Measurements from ENCODE around the gene TNRC6C.
"Not testable (repeated sequence)": the region's sequence is repeated elsewhere in the genome, so short reads cannot be mapped to it uniquely, and the experiment has no call there.

The TNRC6C gene

GRCh38 chr17:77963441-77963840, 4.9 kb downstream of the TNRC6C start:
- peak; percentile 97 for DNase-seq

GRCh38 chr17:77965352-77965751, 6.8 kb downstream of the TNRC6C start:
- DNase-seq = no peak

- DNase-seq = peak; percentile 30
Observed at GRCh38 chr17:77966476-77966875, 8.0 kb downstream of the TNRC6C start.

- DNase-seq = no peak
Observed at GRCh38 chr17:77968788-77969187, 10.3 kb downstream of the TNRC6C start.

- DNase-seq = not testable (repeated sequence)
Observed at GRCh38 chr17:77972271-77972670, 13.8 kb downstream of the TNRC6C start.

GRCh38 chr17:77973953-77974352, 15.4 kb downstream of the TNRC6C start:
- DNase-seq = no peak

GRCh38 chr17:77974396-77974795, 15.9 kb downstream of the TNRC6C start:
- DNase-seq = no peak

GRCh38 chr17:77982430-77982829, 23.9 kb downstream of the TNRC6C start:
- not testable (repeated sequence) for DNase-seq

GRCh38 chr17:77990301-77990700, 31.8 kb downstream of the TNRC6C start:
- DNase-seq = no peak

GRCh38 chr17:77993735-77994134, 35.2 kb downstream of the TNRC6C start:
- not testable (repeated sequence) for DNase-seq

GRCh38 chr17:77995146-77995852, 36.8 kb downstream of the TNRC6C start:
- no peak for DNase-seq

GRCh38 chr17:77996256-77996655, 37.8 kb downstream of the TNRC6C start:
- no peak for DNase-seq

- peak; percentile 24 for DNase-seq
Observed at GRCh38 chr17:77999413-78000173, 41.1 kb downstream of the TNRC6C start.

GRCh38 chr17:78000341-78000740, 41.8 kb downstream of the TNRC6C start:
- DNase-seq = peak; percentile 53

- no peak for DNase-seq
Observed at GRCh38 chr17:78001182-78001581, 42.7 kb downstream of the TNRC6C start.

GRCh38 chr17:78001612-78002011, 43.1 kb downstream of the TNRC6C start:
- DNase-seq = no peak

GRCh38 chr17:78002166-78002565, 43.7 kb downstream of the TNRC6C start:
- DNase-seq = no peak

GRCh38 chr17:78005452-78006171, 47.1 kb downstream of the TNRC6C start:
- DNase-seq = no peak

GRCh38 chr17:78006338-78006737, 47.8 kb downstream of the TNRC6C start:
- DNase-seq = no peak

GRCh38 chr17:78007647-78008046, 49.1 kb downstream of the TNRC6C start:
- no peak for DNase-seq

GRCh38 chr17:78010759-78011158, 52.3 kb downstream of the TNRC6C start:
- DNase-seq = no peak

GRCh38 chr17:78012428-78012827, 53.9 kb downstream of the TNRC6C start:
- no peak for DNase-seq

- peak; percentile 78 for DNase-seq
Observed at GRCh38 chr17:78013683-78014467, 55.4 kb downstream of the TNRC6C start.
